WTC11 (cell line): ENCODE data around the gene STK11.

Experiments used
- CTCF ChIP-seq: fragments of 200-600 bp; IDR thresholded peaks from 2 replicates; pipeline ENCODE4 v1.8.0; 2022; ENCODE audit warnings: antibody characterized with exemption
- NFYB ChIP-seq: sonication (generic); formaldehyde crosslinking; conservative IDR thresholded peaks from 2 replicates; pipeline ENCODE4 v1.8.0; 2022; ENCODE audit warnings: low read depth, missing genetic modification reagents
- USF2 ChIP-seq: sonication (generic); formaldehyde crosslinking; IDR thresholded peaks from 2 replicates; pipeline ENCODE4 v1.8.1; 2023; ENCODE audit warnings: mild to moderate bottlenecking, missing genetic modification reagents, moderate library complexity
- ZNF281 ChIP-seq: sonication (generic); formaldehyde crosslinking; IDR thresholded peaks from 2 replicates; pipeline ENCODE4 v1.8.0; 2023; ENCODE audit warnings: mild to moderate bottlenecking, missing genetic modification reagents

GRCh38 chr19:1261798-1262622, 56.4 kb downstream of the STK11 start:
- TF ChIP-seq CTCF (no peak), ZNF281 (CRISPR knock-in tag) (no peak), NFYB (no peak), USF2 (CRISPR knock-in tag) (no peak)
